HepG2 (cell line): Measurements from ENCODE around the gene TRMT6.

Source experiments
- CTCF ChIP-seq: sonication (generic); formaldehyde crosslinking; IDR thresholded peaks from 2 replicates; pipeline ENCODE4 v1.5.0; 2020; ENCODE audit warnings: mild to moderate bottlenecking, missing genetic modification reagents, moderate library complexity
- HES4 ChIP-seq: sonication (generic); formaldehyde crosslinking; IDR thresholded peaks from 2 replicates; pipeline ENCODE4 v1.9.0; 2021; ENCODE audit warnings: mild to moderate bottlenecking, missing genetic modification reagents, borderline replicate concordance
- THRA ChIP-seq: sonication (generic); formaldehyde crosslinking; IDR thresholded peaks from 2 replicates; pipeline ENCODE4 v1.4.0; 2020; ENCODE audit warnings: missing genetic modification reagents, borderline replicate concordance

GRCh38 chr20:5996765-5997164, 46.4 kb upstream of the TRMT6 start:
- no peak for TF ChIP-seq CTCF (CRISPR knock-in tag)
- TF ChIP-seq HES4 = no peak
- no peak for TF ChIP-seq THRA (CRISPR knock-in tag)
